Aortic smooth muscle cell (primary cell): Measurements from ENCODE around the gene PNMA8B. TPM values are rescaled to one million over a fixed set of nuclear protein-coding genes. Genes with fewer than 3 reads are reported as not detected.

Source experiments
- total RNA-seq: library from RNA; depleted of rRNA; stranded (reverse); fragments of >200 nt; gene quantifications from 2 replicates; pipeline ENCODE4 v1.2.3, GENCODE V29; 2014

The PNMA8B gene, protein sequence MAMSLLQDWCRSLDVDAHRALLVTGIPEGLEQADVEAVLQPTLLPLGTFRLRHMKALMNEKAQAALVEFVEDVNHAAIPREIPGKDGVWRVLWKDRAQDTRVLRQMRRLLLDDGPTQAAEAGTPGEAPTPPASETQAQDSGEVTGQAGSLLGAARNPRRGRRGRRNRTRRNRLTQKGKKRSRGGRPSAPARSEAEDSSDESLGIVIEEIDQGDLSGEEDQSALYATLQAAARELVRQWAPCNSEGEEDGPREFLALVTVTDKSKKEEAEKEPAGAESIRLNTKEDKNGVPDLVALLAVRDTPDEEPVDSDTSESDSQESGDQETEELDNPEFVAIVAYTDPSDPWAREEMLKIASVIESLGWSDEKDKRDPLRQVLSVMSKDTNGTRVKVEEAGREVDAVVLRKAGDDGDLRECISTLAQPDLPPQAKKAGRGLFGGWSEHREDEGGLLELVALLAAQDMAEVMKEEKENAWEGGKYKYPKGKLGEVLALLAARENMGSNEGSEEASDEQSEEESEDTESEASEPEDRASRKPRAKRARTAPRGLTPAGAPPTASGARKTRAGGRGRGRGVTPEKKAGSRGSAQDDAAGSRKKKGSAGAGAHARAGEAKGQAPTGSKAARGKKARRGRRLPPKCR
- 1.5 and 2.1 TPM in 2 replicates for total RNA-seq

GRCh38 chr19:46495786-46496099, at the start of gene PNMA8B:
Gene PNMA8B (minus strand): TSS chr19:46495867. CDS start chr19:46495465, 402 bp downstream.

GRCh38 chr19:46471116-46471733, 24.4 kb downstream of the PNMA8B start, which contains the start of gene PNMA8A:
Gene PNMA8A (minus strand): TSS chr19:46471563. CDS start chr19:46471035, 528 bp downstream.

Other genes with a start within 250 kb of the PNMA8B start
- gene HIF3A, start 198.8 kb downstream of the PNMA8B start, total RNA-seq, result 0.40 and 1.1 TPM in 2 replicates
- 54.1 and 75.4 TPM in 2 replicates for gene PPP5C, start 148.8 kb downstream of the PNMA8B start, total RNA-seq
- gene CCDC8, start 82.3 kb downstream of the PNMA8B start, total RNA-seq, result 8.5 and 19.2 TPM in 2 replicates
- gene PNMA8C, start 66.9 kb downstream of the PNMA8B start, total RNA-seq, result 0.44 and 1.5 TPM in 2 replicates
- 1.2 and 4.8 TPM in 2 replicates for gene PNMA8A, start 24.3 kb downstream of the PNMA8B start, total RNA-seq
- gene CALM3, start 105.5 kb upstream of the PNMA8B start, total RNA-seq, result 261 and 356 TPM in 2 replicates
- gene PTGIR, start 129.2 kb upstream of the PNMA8B start, total RNA-seq, result 61.6 and 62.9 TPM in 2 replicates
- not detected in 2 replicates for gene GNG8, start 140.3 kb upstream of the PNMA8B start, total RNA-seq
- gene DACT3, start 165.3 kb upstream of the PNMA8B start, total RNA-seq, result 3.2 and 7.5 TPM in 2 replicates
- gene PRKD2, start 221.2 kb upstream of the PNMA8B start, total RNA-seq, result 13.1 and 19.0 TPM in 2 replicates